Right forelimb (tissue), 1 donor: Measurements from ENCODE around the gene FCER2.
"Not testable (repeated sequence)": the region's sequence is repeated elsewhere in the genome, so short reads cannot be mapped to it uniquely, and the experiment has no call there.

Experiments used
- DNase-seq: peaks from one replicate; pipeline ENCODE4 v3.0.0-alpha.2; 2018

FCER2 gene, protein sequence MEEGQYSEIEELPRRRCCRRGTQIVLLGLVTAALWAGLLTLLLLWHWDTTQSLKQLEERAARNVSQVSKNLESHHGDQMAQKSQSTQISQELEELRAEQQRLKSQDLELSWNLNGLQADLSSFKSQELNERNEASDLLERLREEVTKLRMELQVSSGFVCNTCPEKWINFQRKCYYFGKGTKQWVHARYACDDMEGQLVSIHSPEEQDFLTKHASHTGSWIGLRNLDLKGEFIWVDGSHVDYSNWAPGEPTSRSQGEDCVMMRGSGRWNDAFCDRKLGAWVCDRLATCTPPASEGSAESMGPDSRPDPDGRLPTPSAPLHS

DNA sequence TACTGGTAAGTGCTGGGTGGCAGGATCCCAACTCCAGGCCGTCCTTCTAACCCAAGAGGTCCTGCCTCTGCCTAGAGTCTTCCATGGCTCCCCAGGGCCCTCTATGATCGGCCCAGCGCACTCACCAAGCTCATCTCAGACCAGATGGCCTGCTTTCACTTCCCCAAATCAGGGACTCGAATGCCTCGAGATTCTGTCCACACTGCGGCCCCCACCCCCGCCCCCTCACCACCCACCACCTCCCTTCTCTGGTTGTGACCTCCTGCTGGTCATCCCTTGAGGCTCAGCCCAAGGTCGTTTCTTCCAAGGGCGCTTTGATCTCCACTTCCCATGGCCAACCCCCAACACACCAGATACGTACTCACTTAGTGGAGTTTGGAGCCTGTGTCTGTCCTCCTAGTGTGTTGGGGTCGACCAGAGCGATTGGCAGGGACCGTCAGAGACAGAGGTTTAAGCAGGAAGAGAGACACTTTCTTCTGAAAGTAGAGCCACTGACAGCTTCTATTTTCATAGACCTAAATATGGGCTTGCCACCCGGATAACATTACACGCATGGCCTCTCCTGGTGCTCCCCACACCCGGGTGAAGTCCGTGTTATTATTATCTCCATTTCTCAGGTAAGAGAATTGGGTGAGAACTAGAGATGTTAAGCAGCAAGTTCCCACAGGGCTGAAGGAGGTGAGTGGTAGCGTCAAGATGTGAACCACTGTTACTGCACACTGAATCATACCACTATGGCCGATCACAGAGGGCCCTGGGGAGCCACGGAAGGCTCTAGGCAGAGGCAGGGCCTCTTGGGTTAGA lies at the start of gene FCER2:
Gene FCER2 (minus strand): TSS at position 478 of the 804 bp plus-strand sequence. CDS start 2,371 bp downstream, outside the sequence.
- DNase-seq: no peak

DNA sequence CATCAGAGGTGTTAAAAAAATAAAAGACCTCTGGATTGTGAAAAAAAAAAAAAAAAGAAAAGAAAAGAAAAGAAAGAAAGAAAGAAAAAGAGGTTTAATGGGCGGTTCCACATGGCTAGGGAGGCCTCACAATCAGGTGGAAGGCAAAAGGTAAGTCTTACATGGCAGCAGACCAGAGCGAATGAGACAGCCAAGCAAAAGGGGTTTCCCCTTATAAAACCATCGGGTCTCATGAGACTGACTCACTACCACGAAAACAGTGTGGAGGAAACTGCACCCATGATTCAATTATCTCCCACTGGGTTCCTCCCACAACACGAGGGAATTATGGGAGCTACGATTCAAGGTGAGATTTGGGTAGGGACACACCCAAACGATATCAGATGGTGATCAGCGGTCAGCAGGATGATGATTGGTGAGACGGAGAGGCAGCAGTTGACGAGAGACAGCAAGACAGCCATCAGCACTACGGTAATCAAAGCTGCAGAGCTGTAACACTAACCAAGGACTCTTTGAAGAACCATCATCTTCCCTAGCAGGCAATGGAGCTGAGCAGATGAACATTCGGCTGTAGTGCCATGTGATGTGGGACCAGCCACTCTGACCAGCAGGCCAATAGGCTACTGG lies 49.3 kb upstream of the FCER2 start:
- DNase-seq: no peak

DNA sequence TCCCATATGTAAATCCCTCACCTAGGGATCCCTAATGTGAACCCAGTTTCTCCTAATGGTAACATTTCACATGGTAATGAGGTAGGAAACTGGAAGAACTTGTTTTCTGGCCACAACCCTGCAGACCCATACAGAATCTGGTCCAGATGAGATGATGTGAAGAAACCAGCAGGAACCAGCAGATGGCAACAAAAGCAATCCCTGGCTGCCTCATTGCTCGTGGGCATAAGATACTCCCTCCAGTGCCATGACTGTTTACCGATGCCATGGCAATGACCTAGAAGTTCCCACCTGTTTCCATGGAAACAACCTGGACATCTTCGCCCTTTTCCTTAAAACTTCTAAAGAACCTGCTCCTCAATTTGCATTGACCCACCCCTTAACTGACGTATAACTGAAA lies 46.8 kb upstream of the FCER2 start:
- DNase-seq: no peak

DNA sequence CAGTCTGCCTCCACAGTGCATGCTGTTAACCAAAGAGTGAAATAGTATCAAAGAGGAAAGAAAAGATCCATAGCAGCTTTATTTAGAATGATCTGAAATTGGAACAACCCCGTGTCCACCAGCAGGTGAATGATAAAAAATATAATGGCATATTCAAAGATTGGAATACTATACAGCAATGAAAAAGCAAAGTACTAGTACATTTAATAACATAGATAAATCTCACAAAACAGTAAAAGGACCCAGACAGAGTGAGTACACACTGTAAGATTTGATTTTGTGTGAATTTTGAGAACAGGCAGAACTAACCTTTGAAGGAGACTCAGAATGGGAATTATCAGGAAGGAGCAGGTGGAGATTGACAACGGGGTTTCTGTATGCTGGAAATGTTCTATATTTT lies 46.2 kb upstream of the FCER2 start:
- DNase-seq: no peak

DNA sequence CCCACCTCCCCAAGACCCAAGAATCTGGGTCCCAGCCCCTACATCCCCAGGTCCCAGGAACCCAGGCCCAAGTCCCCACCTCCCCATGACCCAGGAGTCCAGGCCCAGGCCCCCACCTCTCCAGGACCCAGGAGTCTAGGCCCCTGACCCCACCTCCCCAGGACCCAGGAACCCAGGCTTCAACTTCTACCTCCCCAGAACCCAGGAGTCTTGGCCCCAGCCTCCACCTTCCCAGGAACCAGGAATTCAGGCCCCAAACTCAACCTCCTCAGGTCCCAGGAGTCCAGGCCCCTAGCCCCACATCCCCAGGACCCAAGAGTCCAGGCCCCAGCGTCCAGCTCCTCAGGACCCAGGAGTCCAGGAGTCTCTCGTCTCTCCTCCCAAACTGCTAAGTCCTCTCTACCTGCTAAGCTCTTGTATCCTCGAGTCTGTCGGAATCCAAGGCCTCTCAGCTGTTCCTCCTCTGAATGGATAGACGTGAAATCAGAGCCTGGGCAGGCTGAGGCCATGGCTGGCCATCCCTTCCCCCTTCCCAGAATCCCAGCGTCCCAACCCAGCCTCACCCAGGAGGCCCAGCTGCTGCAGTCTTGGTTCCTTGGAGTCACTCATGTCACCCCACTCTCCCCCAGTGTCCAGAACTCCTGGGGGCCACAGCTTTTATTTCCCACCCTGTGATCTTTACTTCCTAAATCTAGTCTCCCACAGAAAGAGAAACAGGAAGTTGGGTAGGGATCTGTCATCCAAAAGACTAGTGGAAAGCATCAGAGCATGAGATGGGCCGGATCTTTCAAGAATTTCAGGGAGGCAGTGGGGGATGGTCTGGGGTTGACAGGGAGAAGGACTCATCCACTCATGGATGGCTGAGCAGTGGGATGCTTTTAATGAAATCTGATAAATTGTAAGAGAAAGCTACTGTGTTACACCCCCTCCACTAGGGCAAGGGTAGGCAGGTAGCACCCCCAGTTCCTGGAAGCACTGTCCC lies 45.3 kb upstream of the FCER2 start, which contains the start of gene CD209:
Gene CD209 (minus strand): TSS at position 632 of the 982 bp plus-strand sequence. CDS start 23 bp downstream, at position 609.
- no peak for DNase-seq

DNA sequence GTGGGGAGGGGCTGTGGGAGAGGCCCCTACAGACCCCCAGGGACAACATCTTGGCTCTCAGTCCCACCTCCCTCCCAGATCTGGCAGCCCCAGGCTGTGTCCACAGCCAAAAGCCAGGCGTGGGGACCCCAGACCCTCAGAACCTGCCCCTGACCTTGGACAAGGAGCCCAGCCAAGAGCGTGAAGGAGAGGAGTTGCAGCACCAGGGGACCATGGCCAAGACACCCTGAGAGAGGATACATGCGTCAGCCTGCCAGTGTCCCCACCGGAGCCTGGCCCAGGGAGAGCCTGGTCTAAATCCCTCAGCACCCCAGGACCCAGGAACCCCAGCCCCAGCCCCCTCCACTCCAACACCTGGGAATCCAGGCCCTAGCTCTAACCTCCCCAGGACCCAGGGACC lies 44.4 kb upstream of the FCER2 start:
- not testable (repeated sequence) for DNase-seq

DNA sequence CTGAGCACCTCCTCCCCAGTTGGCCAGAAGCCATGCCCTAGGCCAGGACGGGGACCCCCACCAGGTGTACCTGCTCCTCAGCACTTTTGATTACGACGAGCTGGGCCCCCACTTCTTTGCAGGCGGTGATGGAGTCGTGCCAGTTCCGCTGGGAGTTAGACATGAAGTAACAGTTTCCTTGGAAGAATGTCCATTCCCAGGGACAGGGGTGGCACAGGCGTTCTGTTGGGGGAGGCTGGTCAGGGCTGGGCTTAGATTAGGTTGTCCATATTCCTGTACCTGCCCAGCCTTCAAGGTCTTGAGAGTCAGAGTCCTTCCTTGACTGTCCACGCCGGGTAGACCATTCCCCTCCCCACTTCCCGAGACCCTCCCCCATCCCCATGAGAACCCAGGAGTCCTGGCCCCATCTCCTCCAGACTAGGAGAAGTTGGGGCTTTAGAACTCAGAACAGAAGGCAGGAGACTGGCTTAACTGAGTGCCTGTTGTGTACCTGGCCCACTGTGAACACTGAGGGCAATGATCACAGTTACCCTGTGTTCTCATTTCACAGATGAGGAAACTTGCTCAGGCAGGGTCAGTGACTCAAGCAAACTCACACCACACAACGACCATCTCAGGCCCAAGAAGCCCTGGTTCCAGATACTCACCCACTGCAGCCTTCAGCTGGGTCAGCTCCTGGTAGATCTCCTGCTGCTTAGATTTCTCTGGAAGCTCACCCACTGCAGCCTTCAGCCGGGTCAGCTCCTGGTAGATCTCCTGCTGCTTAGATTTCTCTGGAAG lies 43.1 kb upstream of the FCER2 start:
- no peak for DNase-seq

DNA sequence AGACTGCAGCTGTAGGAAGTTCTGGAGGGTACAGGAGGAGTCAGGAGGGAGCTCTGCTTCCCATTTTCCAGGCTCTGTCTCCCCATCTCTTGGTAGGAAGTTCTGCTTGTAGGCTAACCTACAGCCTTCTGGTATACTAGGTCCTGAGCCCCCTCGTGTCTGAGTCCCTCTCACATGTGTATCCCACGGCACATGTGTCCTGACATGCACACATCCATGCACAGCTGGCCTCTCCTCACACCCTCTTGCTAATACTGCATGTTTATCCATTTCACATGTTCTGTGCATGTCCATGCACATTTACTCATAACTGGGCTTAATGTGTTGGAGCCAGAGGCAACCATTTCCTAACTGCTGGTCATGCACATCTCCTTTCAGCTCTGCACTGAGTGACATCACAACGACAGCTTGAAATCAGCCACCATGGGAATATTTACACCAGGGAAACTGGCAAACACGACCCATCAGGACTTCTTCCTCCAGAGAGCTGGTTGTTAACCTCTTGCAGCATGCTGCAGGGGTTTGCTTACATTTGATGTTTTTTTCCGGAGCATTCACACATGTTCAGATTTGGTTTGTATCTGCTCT lies 42.4 kb upstream of the FCER2 start:
- no peak for DNase-seq

DNA sequence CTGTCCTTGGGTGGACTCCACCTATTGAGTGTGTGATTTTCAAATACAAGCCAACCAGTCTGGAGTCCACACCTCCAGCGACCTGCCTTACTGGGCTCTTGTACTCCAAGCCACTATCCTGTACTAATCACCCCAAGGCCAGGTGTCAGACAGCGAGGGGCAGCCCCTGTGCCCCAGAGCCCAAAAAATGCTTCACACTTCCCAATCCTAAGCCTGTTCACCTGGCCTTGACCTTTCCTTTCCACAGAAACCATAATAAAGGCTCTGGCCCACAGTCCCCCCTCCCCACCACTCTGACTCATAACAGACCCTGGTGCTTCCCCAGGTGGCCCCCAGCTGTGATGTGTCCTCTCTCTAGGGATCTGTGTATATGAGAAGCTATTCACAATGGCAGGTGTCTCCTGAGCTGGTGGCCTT lies 41.5 kb upstream of the FCER2 start:
- no peak for DNase-seq

DNA sequence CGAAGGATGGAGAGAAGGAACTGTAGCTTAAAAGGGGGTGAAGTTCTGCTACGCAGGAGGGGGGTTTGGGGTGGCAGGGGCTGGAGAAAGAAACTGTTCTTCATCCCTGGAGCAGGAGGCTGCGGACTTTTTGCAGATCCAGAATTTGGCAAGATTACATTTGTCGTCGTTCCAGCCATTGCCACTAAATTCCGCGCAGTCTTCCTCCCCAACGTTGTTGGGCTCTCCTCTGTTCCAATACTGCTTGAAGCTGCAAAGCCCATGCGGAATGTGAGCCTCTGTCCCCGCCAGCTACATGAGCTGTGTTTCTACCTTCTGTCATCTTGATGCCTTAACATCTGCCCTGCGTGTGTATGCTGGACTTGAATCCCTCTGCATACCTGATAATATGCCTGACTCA lies 41.1 kb upstream of the FCER2 start:
- no peak for DNase-seq

DNA sequence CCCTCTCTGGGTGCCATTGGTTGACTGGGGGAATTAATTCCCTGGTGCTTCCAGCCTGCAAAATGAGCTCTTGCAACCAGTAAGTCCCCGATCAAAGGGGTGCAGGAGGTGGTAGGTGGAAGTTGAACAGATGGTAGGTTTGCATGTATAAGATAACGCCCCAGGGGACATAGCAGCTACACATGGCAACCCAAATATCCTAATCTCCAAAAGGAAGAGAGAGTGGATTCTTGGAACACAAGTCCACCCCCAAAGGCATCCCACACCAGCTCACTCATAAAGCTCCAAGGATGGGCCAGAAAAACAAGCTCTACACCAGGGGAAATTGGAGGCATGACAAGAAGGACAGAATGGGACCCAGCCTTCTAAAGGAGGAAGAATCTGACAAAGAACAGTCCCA lies 40.6 kb upstream of the FCER2 start:
- no peak for DNase-seq

DNA sequence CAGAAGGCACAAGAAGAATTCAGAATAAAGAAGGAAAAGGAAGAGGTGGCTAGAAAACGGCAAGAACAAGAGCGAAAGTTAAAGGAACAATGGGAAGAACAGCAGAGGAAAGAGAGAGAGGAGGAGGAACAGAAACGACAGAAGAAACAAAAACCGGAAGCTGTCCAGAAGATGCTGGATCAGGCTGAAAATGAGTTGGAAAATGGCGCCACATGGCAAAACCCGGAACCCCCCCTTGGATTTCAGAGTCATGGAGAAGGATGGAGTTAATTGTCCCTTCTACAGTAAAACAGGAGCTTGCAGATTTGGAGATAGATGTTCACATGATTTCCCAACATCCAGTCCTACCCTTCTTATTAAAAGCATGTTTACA lies 38.7 kb upstream of the FCER2 start:
- no peak for DNase-seq

DNA sequence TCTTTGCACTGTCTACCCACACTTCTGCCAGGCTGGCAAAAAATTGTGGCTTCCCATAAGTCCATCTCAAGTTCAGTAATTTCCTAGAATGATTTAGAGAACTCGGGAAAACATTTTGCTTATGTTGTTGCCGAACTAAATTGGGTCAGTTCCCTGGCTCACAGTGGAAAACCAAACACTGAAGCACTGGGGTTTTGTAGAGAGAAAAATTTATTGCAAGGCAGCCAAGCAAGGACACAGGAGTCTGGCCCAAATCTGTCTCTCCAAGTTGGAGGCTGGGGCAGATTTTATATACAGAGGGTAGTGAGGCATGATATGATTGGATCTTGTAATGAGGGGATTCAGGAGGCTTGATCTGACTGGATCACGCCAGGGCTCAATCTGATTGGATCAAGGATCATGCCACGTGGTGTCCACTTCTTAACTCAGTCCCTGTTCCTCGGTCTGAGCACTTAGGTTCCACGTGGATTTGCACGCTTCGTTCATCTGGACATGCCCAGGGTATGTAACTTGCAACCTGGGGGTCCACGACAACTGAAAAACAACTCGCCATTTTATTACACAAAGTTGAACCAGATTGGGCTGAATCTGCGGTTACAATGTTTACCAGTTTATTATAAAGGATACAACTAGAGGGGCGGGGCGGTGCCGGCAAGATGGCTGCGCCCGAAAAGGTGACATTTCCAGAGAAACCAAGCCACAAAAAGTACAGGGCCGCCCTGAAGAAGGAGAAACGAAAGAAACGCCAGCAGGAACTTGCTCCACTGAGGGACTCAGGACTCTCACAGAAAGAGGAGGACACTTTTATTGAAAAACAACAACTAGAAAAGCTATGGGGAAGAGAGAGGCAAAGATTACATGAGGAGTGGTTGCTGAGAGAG lies 38.1 kb upstream of the FCER2 start:
- DNase-seq: no peak

DNA sequence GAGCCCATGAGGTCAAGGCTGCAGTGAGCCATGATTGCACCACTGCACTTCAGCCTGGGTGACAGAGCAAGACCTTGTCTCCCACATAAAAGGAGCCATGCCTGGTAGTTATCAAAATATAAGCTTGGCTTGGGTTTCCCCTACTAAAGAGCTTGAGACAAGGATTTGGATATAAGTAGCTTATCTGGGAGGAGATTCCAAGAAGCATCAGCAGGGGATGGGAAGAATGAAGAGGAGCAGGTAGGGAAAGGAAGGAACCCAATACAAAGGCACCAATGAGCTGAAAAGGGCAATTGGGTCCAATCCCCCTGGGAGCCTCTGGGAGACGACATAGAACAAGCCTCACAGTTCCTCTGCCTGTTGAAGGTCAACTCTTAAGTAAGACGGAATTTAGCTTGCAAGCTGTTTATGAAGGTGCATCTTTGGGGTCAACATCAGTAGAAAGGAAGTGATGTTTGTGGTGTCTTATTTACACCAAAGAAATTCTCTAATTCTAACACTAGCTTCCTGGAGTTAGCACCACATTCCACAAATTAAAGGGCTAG lies 37.4 kb upstream of the FCER2 start:
- no peak for DNase-seq

DNA sequence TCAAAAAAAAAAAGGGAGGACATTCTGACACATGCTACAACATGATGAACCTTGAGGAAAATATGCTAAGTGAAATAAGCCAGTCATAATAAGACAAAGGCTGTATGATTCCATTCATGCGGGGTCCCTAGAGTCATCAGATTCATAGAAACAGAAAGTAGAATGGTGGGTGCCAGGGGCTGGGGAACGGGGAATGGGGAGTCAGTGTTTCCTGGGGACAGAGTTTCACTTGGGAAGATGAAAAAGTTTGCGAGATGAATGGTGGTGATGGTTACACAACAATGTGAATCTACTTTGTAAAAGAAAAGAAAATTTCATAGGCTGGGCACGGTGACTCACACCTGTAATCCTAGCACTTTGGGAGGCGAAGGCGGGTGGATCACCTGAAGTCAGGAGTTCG lies 36.1 kb upstream of the FCER2 start:
- no peak for DNase-seq

DNA sequence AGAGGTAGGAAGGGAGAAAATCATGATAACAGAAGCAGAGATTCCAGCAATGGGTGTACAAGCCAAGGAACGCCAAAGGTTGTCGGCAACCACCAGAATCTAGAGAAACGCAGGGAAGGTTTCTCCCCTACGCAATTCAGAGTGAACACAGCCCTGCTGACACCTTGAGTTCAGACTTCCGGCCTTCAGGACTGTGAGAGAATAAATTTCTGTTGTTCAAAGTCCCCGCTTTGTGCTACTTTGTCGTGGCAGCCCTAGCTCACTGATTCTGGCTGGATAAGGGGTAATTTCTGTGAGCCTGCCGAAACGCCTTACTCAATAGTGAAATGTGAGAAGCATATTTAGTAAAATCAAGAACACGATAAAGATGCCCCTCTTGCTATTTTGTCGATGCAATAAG lies 35.3 kb upstream of the FCER2 start:
- no peak for DNase-seq

DNA sequence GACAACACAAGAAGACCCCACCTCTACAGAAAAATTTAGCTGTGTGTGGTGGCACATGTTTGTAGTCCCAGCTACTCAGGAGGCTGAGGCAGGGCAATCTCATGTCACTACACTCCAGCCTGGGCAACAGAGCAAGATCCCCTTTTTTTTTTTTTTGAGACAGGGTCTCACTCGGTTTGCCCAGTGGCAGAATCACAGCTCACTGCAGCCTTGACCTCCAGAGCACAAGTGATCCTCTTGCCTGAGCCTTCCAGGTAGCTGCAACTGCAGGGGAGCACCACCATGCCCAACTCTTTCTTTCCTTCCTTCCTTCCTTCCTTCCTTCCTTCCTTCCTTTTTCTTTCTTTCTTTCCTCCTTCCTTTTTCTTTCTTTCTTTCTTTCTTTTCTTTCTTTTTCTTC lies 34.2 kb upstream of the FCER2 start:
- no peak for DNase-seq

DNA sequence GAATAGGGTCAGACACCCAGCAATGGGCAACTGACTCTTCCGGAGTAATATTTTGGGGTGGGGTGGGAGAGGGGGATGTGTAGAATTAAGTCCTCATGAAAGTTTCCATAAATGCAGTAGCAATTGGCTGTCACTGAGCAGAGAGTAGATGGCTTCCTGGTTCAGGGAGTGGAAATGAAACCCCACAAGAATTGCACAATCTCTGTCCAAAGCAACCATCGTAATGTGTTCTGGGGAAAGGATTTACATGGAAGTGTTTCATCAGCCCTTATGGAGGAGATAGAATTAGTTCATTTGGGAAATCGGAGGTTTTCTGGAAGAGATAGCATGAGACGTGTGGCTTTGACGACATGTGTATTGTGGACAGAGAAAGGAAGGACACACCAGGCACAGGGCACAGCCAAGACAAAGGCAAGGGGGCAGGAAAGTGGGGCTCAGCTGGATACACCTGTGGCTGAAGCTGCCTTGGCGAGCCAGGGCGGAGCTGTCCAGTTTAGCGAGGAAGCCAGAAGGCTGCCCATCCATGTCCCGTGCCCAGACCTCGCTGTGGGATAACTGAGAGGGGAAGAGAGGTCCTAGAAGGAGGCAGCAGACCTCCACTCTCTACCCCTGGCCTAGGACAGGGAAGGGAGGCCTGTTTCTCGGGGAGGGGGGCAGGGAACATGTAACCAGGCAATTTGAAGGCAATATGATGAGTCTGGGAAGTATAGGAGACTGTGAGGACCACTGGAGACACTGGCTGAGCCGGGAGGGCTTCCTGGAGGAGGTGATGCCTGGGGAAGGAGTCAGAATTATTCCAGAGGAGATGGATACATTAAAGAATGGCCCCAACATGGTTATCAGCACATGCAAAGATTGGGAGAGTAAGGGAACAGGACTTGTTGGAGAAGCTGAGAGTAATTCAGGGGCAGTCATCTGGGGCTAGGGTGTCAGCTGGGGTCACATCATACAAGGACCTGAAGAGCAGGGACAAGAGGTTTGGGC lies 32.6 kb upstream of the FCER2 start:
- no peak for DNase-seq

DNA sequence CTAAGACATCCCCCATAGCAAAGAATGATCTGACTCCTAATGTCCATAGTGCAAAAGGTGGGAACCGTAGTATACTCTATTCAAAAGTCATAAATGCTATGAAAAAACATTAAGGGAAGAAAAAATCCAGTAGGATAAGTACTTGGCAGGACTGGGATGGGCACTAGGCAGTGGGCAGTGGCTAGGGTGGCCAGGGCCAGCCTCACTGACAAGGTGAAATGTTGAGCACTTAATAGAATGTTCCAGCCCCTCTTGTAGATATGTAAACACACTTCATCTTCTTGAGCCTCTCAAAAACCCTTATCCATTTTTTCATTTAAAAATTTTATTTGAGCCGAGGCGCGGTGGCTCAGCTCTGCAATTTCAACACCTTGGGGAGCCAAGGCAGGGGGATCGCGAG lies 31.4 kb upstream of the FCER2 start:
- no peak for DNase-seq
